H9 (cell line): ENCODE data around the gene TMOD4. TPM values are rescaled to one million over a fixed set of nuclear protein-coding genes. Genes with fewer than 3 reads are reported as not detected.

Source experiments
- DNase-seq: peaks from one replicate; pipeline ENCODE4 v3.0.0-alpha.2; 2017
- H2AFZ ChIP-seq: one replicate; pipeline ENCODE4 v1.6.1; 2013; ENCODE audit warnings: mild to moderate bottlenecking, low read length, control low read depth, moderate library complexity
- H2AK5ac ChIP-seq: 2 replicates; pipeline ENCODE4 v1.6.1; 2013; ENCODE audit warnings: low read length, control low read depth, mixed read lengths; ENCODE audit not compliant: insufficient read length
- H2BK120ac ChIP-seq: one replicate; pipeline ENCODE4 v1.6.1; 2013; ENCODE audit warnings: low read depth, mild to moderate bottlenecking, low read length, control low read depth, inconsistent platforms; ENCODE audit not compliant: poor library complexity, severe bottlenecking
- H2BK12ac ChIP-seq: 2 replicates; pipeline ENCODE4 v1.6.1; 2013; ENCODE audit warnings: low read length, control low read depth, mixed read lengths, low read depth; ENCODE audit not compliant: insufficient read length
- H2BK15ac ChIP-seq: 2 replicates; pipeline ENCODE4 v1.6.1; 2013; ENCODE audit warnings: low read depth, low read length, control low read depth
- H2BK20ac ChIP-seq: one replicate; pipeline ENCODE4 v1.6.1; 2013; ENCODE audit warnings: low read depth, mild to moderate bottlenecking, low read length, control low read depth, inconsistent platforms; ENCODE audit not compliant: poor library complexity, severe bottlenecking
- H2BK5ac ChIP-seq: 2 replicates; pipeline ENCODE4 v1.6.1; 2013; ENCODE audit warnings: low read length, control low read depth, mixed read lengths; ENCODE audit not compliant: insufficient read length
- H3K14ac ChIP-seq: 2 replicates; pipeline ENCODE4 v1.6.1; 2013; ENCODE audit warnings: low read length, control low read depth; ENCODE audit not compliant: insufficient read depth
- H3K18ac ChIP-seq: 2 replicates; pipeline ENCODE4 v1.6.1; 2013; ENCODE audit warnings: low read depth, mild to moderate bottlenecking, mixed read lengths, low read length, control low read depth; ENCODE audit not compliant: insufficient read length
- H3K23ac ChIP-seq: 2 replicates; pipeline ENCODE4 v1.6.1; 2013; ENCODE audit warnings: low read length, control low read depth, mixed read lengths, low read depth; ENCODE audit not compliant: insufficient read length
- H3K23me2 ChIP-seq: 2 replicates; pipeline ENCODE4 v1.6.1; 2013; ENCODE audit warnings: low read depth, mild to moderate bottlenecking, mixed read lengths, low read length, control low read depth; ENCODE audit not compliant: insufficient read length, poor library complexity, severe bottlenecking
- H3K27ac ChIP-seq: 2 replicates; pipeline ENCODE4 v1.5.1; 2013; ENCODE audit warnings: low read length, control low read depth, mixed read lengths, low read depth; ENCODE audit not compliant: insufficient read length
- H3K27me3 ChIP-seq: 2 replicates; pipeline ENCODE4 v1.6.1; 2013; ENCODE audit warnings: low read length, control low read depth, inconsistent platforms; ENCODE audit not compliant: insufficient read depth
- H3K4ac ChIP-seq: 2 replicates; pipeline ENCODE4 v1.6.1; 2013; ENCODE audit warnings: low read depth, mild to moderate bottlenecking, control low read depth, inconsistent platforms, low read length, moderate library complexity
- H3K4me1 ChIP-seq: 2 replicates; pipeline ENCODE4 v1.6.1; 2013; ENCODE audit warnings: low read length, control low read depth, inconsistent platforms; ENCODE audit not compliant: insufficient read depth
- H3K4me2 ChIP-seq: 2 replicates; pipeline ENCODE4 v1.6.1; 2013; ENCODE audit warnings: low read length, control low read depth, mixed read lengths; ENCODE audit not compliant: insufficient read length, insufficient read depth
- H3K56ac ChIP-seq: 2 replicates; pipeline ENCODE4 v1.6.1; 2013; ENCODE audit warnings: low read depth, mild to moderate bottlenecking, mixed read lengths, low read length, control low read depth; ENCODE audit not compliant: insufficient read length
- H3K79me1 ChIP-seq: 2 replicates; pipeline ENCODE4 v1.6.1; 2013; ENCODE audit warnings: low read depth, mild to moderate bottlenecking, moderate library complexity, low read length, control low read depth, inconsistent platforms; ENCODE audit not compliant: insufficient read depth, poor library complexity, severe bottlenecking
- H3K79me2 ChIP-seq: 2 replicates; pipeline ENCODE4 v1.6.1; 2013; ENCODE audit warnings: low read length, control low read depth, inconsistent platforms; ENCODE audit not compliant: insufficient read depth
- H3K9ac ChIP-seq: 2 replicates; pipeline ENCODE4 v1.6.1; 2013; ENCODE audit warnings: low read length, control low read depth, mixed read lengths; ENCODE audit not compliant: insufficient read length; ENCODE audit errors: extremely low read depth
- H3K9me3 ChIP-seq: one replicate; pipeline ENCODE4 v1.6.1; 2013; ENCODE audit warnings: low read depth, low read length, inconsistent platforms; ENCODE audit not compliant: control insufficient read depth
- H3T11ph ChIP-seq: one replicate; pipeline ENCODE4 v1.6.1; 2013; ENCODE audit warnings: mild to moderate bottlenecking, low read length, control low read depth, inconsistent platforms
- H4K20me1 ChIP-seq: one replicate; pipeline ENCODE4 v1.6.1; 2013; ENCODE audit not compliant: control insufficient read depth, insufficient read length, insufficient read depth
- H4K5ac ChIP-seq: 2 replicates; pipeline ENCODE4 v1.6.1; 2013; ENCODE audit warnings: low read depth, mild to moderate bottlenecking, mixed read lengths, low read length, control low read depth; ENCODE audit not compliant: insufficient read length
- H4K8ac ChIP-seq: replicated peaks from 2 replicates; pipeline ENCODE4 v1.6.1; 2013; ENCODE audit warnings: low read length, control low read depth, mixed read lengths, low read depth; ENCODE audit not compliant: insufficient read length
- H4K91ac ChIP-seq: 2 replicates; pipeline ENCODE4 v1.6.1; 2013; ENCODE audit warnings: low read depth, mild to moderate bottlenecking, moderate library complexity, mixed read lengths, low read length, control low read depth; ENCODE audit not compliant: insufficient read length
- H3K27ac Mint-ChIP-seq, 3 experiments: 2 replicates in 2 of 3; 3 replicates in 1 of 3; pipeline ENCODE4 v1.8.0; 2020 to 2021; ENCODE audit warnings: mixed read lengths in 3 of 3, mild to moderate bottlenecking in 1 of 3, moderate library complexity in 1 of 3
- H3K27me3 Mint-ChIP-seq: 2 replicates; pipeline ENCODE4 v1.8.0; 2021; ENCODE audit warnings: low read depth, mild to moderate bottlenecking, moderate library complexity, mixed read lengths
- H3K36me3 Mint-ChIP-seq, 3 experiments: 2 replicates in 2 of 3; 3 replicates in 1 of 3; pipeline ENCODE4 v1.8.0; 2020 to 2021; ENCODE audit warnings: low read depth in 3 of 3, mixed read lengths in 3 of 3; ENCODE audit not compliant: insufficient read depth in 1 of 3
- H3K4me1 Mint-ChIP-seq, 2 experiments: 2 replicates each; pipeline ENCODE4 v1.8.0; 2020; ENCODE audit warnings: mixed read lengths in 2 of 2
- H3K4me3 Mint-ChIP-seq, 2 experiments: 2 replicates in 1 of 2; 3 replicates in 1 of 2; pipeline ENCODE4 v1.8.0; 2020 to 2021; ENCODE audit warnings: mild to moderate bottlenecking in 2 of 2, mixed read lengths in 2 of 2, moderate library complexity in 1 of 2
- H3K9me3 Mint-ChIP-seq, 2 experiments: 2 replicates in 1 of 2; 3 replicates in 1 of 2; pipeline ENCODE4 v1.8.0; 2020; ENCODE audit warnings: mild to moderate bottlenecking in 2 of 2, mixed read lengths in 2 of 2, moderate library complexity in 1 of 2
- WGBS: extraction: QIAGEN DNeasy Blood & Tissue Kit; methylation state at CpG from one replicate; pipeline ENCODE4 v1.1.7; 2013; ENCODE audit warnings: missing lambda C conversion rate, low lambda C conversion rate, mixed read lengths; ENCODE audit not compliant: insufficient read length; ENCODE audit errors: extremely low coverage; 5-methylcytosine and 5-hydroxymethylcytosine counted together
- total RNA-seq: library from RNA; stranded (reverse); gene quantifications from 2 replicates; pipeline ENCODE4 v1.2.1, GENCODE V29; 2021
- TF ChIP-seq, protein P1 (sequence below): fragments of 200-600 bp; sonication (generic); conservative IDR thresholded peaks from 3 replicates; pipeline ENCODE4 v1.8.0; 2021; ENCODE audit warnings: antibody characterized with exemption, mild to moderate bottlenecking

The TMOD4 gene
- total RNA-seq, 1 experiment from 2014 or later: 0.42 TPM

DNA sequence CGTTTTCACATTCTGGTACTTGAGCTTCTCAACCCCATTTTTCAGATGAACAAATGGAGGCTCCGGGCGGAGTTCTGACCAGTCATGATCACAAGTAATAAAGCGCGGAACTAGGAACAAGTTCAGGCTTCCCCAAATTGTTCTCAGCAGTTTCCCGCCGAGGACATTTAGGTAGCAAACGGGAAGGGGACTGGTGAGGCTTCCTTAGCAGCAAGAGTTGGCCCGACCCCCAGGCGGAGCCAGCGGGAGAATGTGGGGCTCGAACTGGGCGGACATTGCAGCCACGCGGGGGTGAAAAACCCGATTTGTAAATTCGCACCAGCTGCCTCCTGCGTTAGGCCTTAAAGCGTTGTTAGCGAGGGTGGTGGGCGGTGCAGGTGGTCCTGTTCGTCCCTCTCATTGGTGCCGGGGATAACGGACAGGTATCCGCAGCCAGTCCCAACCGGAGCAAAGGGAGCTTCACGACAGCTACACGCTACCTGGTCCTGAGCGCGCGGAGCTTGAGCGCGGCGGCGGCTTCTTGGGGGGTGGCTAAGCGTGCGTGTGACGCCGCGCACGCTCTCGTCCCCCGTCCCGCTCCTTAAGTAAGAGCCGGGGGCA, 44.7 kb downstream of the TMOD4 start:
- no peaks in the 10 kb centered on the region for H3K9me3 ChIP-seq
- Mint-ChIP-seq H3K27me3 (peaks cover 12% of the 10 kb centered on the region), H3K36me3 (peaks cover under 1 to 21% (median 17%) of the 10 kb centered on the region in 3 experiments; a peak in 6 of 7 replicates), H3K4me1 (peaks cover 14 to 25% of the 10 kb centered on the region in 2 experiments), H3K4me3 (peak overlapping the region; percentile 62 to 76), H3K9me3 (no peaks in the 10 kb centered on the region), H3K27ac (peak overlapping the region; percentile 61 to 89 (median 81); a peak in 6 of 7 replicates)
- no peaks in the 10 kb centered on the region for H3K4me1 ChIP-seq
- no CpG with 5 or more reads among the region's 45 CpGs for WGBS
- no peak overlapping the region for H3K23ac ChIP-seq
- H2AK5ac ChIP-seq: no peak overlapping the region
- no peaks in the 10 kb centered on the region for H4K20me1 ChIP-seq
- TF ChIP-seq, protein P1, sequence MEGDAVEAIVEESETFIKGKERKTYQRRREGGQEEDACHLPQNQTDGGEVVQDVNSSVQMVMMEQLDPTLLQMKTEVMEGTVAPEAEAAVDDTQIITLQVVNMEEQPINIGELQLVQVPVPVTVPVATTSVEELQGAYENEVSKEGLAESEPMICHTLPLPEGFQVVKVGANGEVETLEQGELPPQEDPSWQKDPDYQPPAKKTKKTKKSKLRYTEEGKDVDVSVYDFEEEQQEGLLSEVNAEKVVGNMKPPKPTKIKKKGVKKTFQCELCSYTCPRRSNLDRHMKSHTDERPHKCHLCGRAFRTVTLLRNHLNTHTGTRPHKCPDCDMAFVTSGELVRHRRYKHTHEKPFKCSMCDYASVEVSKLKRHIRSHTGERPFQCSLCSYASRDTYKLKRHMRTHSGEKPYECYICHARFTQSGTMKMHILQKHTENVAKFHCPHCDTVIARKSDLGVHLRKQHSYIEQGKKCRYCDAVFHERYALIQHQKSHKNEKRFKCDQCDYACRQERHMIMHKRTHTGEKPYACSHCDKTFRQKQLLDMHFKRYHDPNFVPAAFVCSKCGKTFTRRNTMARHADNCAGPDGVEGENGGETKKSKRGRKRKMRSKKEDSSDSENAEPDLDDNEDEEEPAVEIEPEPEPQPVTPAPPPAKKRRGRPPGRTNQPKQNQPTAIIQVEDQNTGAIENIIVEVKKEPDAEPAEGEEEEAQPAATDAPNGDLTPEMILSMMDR: no peak
- H3K14ac ChIP-seq: no peak overlapping the region
- no peak overlapping the region for H4K91ac ChIP-seq
- H2BK15ac ChIP-seq: no peak overlapping the region
- no peak overlapping the region for H3K27ac ChIP-seq
- H3K27me3 ChIP-seq: no peaks in the 10 kb centered on the region; the same call in 1 of the 2 replicates
- no peak overlapping the region for H3K9ac ChIP-seq
- H2BK12ac ChIP-seq: no peak overlapping the region
- peak; percentile 97 for DNase-seq
- H3K4ac ChIP-seq: no peak overlapping the region
- H3K79me1 ChIP-seq: no peaks in the 10 kb centered on the region
- H3K56ac ChIP-seq: no peak overlapping the region
- peak overlapping the region; percentile 53 for H3K4me2 ChIP-seq
- H2BK120ac ChIP-seq: no peak overlapping the region
- no peak overlapping the region for H4K5ac ChIP-seq
- H2AFZ ChIP-seq: no peak overlapping the region
- H2BK5ac ChIP-seq: no peak overlapping the region
- H3K79me2 ChIP-seq: no peaks in the 10 kb centered on the region
- no peak overlapping the region for H4K8ac ChIP-seq
- H3T11ph ChIP-seq: no peak overlapping the region
- H3K23me2 ChIP-seq: peaks cover 15% of the 10 kb centered on the region
- no peak overlapping the region for H2BK20ac ChIP-seq
- no peak overlapping the region for H3K18ac ChIP-seq
